ENCODE measurements around the gene TNIK.

DNA sequence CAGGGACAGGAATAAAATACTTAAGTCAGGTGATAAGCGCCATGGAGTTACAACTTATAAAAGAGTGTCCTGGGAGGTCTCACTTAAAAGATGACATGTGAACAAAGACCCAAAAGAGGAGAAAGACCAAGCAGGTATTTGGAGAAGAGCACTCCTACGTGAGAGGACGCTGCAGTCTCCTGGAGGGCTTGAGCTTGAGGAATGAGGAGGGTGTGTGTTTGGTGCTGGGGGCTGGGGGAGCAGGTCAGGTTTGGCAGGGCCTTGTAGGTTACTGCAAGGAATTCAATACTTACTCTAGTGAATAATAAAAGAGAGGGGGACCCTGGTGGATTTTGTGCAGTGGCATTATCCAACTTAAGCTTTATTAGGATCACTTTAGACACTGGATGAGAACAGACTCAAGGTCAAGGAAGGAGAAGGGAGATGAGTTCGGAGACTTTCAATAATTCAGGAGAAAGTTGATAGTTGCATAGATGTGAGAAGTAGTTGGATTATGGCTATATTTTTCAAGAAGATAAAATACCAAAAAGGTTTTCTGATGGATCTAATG lies 32.4 kb downstream of the TNIK start:
- TF ChIP-seq SMC3 (IDR thresholded peaks at IDR 0.05; ENCODE audit: borderline replicate concordance, low read length) = no peak
- TF ChIP-seq, protein P1, sequence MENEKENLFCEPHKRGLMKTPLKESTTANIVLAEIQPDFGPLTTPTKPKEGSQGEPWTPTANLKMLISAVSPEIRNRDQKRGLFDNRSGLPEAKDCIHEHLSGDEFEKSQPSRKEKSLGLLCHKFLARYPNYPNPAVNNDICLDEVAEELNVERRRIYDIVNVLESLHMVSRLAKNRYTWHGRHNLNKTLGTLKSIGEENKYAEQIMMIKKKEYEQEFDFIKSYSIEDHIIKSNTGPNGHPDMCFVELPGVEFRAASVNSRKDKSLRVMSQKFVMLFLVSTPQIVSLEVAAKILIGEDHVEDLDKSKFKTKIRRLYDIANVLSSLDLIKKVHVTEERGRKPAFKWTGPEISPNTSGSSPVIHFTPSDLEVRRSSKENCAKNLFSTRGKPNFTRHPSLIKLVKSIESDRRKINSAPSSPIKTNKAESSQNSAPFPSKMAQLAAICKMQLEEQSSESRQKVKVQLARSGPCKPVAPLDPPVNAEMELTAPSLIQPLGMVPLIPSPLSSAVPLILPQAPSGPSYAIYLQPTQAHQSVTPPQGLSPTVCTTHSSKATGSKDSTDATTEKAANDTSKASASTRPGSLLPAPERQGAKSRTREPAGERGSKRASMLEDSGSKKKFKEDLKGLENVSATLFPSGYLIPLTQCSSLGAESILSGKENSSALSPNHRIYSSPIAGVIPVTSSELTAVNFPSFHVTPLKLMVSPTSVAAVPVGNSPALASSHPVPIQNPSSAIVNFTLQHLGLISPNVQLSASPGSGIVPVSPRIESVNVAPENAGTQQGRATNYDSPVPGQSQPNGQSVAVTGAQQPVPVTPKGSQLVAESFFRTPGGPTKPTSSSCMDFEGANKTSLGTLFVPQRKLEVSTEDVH (IDR thresholded peaks at IDR 0.05; ENCODE audit: low read depth, partially characterized antibody) = no peak
- TF ChIP-seq, protein P2, sequence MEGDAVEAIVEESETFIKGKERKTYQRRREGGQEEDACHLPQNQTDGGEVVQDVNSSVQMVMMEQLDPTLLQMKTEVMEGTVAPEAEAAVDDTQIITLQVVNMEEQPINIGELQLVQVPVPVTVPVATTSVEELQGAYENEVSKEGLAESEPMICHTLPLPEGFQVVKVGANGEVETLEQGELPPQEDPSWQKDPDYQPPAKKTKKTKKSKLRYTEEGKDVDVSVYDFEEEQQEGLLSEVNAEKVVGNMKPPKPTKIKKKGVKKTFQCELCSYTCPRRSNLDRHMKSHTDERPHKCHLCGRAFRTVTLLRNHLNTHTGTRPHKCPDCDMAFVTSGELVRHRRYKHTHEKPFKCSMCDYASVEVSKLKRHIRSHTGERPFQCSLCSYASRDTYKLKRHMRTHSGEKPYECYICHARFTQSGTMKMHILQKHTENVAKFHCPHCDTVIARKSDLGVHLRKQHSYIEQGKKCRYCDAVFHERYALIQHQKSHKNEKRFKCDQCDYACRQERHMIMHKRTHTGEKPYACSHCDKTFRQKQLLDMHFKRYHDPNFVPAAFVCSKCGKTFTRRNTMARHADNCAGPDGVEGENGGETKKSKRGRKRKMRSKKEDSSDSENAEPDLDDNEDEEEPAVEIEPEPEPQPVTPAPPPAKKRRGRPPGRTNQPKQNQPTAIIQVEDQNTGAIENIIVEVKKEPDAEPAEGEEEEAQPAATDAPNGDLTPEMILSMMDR (IDR thresholded peaks at IDR 0.05 in 2 of 3, conservative IDR thresholded peaks at IDR 0.05 in 1 of 3; ENCODE audit: control insufficient read depth in 2 of 3, extremely low read depth in 1 of 3, insufficient read depth in 1 of 3, low read depth in 3 of 3, low read length in 3 of 3) = no peak
- no peak for TF ChIP-seq SIN3A (IDR thresholded peaks at IDR 0.05; ENCODE audit: low read depth, low read length)
- TF ChIP-seq, protein P3, sequence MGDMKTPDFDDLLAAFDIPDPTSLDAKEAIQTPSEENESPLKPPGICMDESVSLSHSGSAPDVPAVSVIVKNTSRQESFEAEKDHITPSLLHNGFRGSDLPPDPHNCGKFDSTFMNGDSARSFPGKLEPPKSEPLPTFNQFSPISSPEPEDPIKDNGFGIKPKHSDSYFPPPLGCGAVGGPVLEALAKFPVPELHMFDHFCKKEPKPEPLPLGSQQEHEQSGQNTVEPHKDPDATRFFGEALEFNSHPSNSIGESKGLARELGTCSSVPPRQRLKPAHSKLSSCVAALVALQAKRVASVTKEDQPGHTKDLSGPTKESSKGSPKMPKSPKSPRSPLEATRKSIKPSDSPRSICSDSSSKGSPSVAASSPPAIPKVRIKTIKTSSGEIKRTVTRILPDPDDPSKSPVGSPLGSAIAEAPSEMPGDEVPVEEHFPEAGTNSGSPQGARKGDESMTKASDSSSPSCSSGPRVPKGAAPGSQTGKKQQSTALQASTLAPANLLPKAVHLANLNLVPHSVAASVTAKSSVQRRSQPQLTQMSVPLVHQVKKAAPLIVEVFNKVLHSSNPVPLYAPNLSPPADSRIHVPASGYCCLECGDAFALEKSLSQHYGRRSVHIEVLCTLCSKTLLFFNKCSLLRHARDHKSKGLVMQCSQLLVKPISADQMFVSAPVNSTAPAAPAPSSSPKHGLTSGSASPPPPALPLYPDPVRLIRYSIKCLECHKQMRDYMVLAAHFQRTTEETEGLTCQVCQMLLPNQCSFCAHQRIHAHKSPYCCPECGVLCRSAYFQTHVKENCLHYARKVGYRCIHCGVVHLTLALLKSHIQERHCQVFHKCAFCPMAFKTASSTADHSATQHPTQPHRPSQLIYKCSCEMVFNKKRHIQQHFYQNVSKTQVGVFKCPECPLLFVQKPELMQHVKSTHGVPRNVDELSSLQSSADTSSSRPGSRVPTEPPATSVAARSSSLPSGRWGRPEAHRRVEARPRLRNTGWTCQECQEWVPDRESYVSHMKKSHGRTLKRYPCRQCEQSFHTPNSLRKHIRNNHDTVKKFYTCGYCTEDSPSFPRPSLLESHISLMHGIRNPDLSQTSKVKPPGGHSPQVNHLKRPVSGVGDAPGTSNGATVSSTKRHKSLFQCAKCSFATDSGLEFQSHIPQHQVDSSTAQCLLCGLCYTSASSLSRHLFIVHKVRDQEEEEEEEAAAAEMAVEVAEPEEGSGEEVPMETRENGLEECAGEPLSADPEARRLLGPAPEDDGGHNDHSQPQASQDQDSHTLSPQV (IDR thresholded peaks at IDR 0.05) = no peak
- no peak for TF ChIP-seq BCL11A (IDR thresholded peaks at IDR 0.05; ENCODE audit: low read depth, low read length)

Data from GM12878 (cell line).